Measurements from ENCODE around the gene TNKS1BP1.
A peak's percentile ranks its signal among the peaks of the same experiment; 100 is the strongest.
"Not testable (repeated sequence)": the region's sequence is repeated elsewhere in the genome, so short reads cannot be mapped to it uniquely, and the experiment has no call there.

TNKS1BP1 gene

DNA sequence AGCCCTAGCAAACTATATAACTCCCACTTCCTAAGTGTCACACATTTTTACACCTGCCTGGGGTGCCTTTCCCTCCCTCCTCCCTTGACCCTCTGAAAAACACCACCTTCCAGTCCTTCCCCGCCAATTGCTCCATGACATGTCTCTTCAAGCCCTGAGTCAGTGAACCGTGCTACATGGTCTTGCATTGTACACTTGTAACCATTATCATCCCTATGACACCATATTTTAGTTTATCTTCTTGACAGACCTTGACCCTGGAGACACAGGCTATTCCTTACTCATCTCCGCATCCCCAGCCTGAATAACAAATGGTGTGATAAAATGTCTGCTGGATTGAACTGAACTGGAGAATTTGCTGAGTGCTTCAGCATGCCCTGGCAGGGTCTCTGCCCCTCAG, 36.9 kb downstream of the TNKS1BP1 start:
- no peak for DNase-seq (ENCODE audit: low spot score)

DNA sequence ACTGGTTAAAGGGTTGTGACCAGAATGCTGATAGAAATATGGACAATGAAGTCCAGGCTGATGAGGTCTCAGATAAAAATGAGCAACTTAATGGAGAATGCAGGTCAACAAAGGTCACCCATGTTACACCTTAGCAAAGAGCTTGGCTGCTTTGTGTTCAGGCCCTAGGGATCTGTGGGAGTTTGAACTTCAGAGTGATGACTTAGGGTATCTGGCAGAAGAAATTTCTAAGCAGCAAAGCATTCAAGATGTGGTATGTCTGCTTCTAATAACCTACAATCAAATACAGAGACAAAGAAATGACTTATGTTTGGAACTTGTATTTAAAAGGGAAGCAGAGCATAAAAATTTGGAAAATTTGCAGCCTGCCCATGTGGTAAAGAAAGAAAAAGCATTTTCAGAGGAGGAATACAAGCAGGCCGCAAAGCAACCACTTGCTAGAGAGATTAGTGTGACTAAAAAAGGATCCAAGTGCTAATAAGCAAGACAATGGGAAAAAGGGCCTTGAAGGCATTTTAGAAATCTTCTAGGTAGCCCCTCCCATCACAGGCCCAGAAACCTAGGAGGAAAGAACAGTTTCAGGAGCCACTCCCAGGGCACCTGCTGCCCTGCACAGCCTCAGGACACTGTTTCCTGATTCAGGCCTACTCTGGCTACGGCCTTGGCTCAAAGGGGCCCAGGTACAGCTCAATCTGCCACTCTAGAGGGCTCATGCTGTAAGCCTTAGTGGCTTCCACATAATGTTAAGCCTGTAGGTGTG, 41.3 kb downstream of the TNKS1BP1 start:
- no peak for DNase-seq (ENCODE audit: low spot score)

DNA sequence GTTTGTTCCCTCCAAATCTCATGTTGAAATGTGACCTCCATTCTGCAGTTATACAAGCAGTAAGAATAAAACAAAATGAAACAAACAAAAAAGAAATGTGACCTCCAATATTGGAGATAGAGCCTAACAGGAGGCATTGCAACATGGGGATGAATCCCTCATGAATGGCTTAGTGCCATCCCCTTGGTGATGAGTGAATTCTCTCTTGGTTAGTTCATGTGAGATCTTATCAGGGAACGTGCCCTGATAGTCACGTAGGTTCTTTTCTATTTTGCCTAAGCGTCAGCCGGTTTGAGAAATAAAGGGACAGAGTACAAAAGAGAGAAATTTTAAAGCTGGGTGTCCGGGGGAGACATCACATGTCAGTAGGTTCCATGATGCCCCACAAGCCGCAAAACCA, 43.2 kb downstream of the TNKS1BP1 start:
- not testable (repeated sequence) for DNase-seq (ENCODE audit: low spot score)

DNA sequence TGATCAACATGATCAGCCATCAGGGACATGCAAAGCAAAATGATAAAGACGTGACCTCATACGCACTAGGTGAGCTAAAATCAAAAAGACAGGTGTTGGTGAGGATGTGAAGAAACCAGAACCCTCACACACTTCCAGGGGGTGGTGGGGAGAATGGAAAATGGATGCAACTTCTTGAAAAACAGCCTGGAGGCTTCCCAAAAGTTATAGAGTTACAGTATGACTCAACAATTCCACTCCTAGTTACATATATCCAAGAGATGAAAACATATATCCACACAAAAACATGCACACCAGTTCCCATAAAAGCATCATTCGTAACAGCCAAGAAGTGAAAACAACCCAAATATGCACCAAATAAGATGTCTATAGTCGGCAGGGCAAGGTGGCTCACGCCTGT, 45.6 kb downstream of the TNKS1BP1 start:
- no peak for DNase-seq (ENCODE audit: low spot score)

DNA sequence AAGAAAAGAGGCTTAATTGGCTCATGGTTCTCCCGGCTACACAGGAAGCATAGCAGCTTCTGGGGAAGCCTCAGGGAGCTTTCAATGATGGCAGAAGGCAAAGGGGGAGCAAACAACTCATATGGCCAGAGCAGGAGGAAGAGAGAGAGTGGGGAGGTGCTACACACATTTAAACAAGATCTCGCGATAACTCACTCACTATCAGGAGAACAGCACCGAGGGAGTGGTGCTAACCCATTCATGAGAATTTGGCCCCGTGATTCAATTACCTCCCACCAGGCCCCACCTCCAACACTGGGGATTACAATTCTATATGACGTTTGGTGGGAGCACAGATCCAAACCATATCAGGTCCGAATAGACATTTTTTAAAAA, 46.0 kb downstream of the TNKS1BP1 start:
- DNase-seq (ENCODE audit: low spot score), result no peak

DNA sequence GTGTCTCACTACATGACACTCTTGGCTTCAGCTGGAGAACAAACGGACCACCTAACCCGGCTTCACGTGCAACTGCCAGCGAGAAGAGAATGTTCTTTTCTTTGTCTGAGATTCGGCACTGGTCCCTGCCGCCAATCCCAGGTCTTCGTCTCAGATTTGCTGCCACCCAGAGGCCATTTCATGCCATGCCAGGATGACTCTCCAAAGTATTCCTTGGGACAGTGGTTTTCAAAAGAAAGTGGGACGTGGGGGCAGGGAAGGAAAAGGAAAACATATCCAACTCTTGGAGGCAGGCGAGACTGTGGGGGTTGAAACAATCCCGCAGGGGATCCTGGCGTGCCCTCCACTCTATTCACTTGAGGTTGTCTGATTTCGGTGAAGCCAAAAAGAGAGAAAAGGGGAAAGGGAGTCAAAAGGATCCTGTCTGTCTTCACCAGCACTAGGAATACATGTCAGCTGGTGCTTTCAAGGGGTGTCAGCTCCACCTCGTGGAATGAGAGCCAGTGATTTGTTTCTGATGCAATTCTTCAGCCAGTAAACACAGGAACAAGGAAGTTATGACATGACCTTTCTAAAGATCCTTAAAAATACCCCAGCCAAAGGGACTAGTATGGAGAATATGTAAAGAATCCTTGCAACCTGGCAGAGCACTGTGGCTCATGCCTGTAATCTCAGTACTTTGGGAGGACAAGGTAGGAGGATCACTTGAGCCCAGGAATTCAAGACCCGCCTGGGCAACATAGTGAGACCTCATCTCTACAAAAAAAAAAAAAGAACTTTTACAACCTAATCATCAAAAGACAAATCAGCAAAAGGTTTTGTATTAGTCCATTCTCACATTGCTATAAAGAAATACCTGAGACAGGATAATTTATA, 46.7 kb downstream of the TNKS1BP1 start:
- DNase-seq (ENCODE audit: low spot score), result peak; percentile 79

DNA sequence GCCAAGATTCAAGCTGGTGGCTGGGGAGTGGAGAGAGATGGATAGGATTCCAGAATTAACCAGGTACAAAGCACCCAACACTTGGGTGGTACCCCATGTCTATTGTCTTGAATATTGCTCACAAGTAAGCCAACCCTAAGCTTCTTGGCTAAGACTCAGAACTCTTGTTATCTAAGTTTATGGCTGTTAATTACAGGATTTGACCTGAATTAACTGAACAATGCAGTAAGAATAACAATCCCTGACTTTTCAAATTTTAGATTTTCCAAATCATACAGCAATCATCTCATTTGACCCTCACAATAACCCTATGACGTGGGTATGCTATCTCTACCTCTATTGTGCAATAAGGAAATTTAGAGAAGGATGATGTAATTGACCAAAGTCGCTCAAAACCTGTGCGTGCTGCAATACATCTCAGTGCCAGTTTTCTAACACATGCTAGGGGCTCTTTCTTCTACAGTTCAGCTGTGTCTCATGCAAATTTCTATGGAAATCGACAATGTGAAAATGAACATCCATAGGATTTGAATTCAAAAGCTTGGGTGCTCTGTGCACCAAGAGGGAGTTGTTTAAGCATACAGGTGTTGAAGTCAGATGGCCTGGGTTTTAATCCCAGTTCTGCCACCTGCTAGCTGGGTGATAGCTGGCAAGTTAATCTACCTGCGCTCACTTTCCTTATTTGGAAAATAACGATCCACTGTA, 47.6 kb downstream of the TNKS1BP1 start:
- DNase-seq (ENCODE audit: low spot score), result no peak

DNA sequence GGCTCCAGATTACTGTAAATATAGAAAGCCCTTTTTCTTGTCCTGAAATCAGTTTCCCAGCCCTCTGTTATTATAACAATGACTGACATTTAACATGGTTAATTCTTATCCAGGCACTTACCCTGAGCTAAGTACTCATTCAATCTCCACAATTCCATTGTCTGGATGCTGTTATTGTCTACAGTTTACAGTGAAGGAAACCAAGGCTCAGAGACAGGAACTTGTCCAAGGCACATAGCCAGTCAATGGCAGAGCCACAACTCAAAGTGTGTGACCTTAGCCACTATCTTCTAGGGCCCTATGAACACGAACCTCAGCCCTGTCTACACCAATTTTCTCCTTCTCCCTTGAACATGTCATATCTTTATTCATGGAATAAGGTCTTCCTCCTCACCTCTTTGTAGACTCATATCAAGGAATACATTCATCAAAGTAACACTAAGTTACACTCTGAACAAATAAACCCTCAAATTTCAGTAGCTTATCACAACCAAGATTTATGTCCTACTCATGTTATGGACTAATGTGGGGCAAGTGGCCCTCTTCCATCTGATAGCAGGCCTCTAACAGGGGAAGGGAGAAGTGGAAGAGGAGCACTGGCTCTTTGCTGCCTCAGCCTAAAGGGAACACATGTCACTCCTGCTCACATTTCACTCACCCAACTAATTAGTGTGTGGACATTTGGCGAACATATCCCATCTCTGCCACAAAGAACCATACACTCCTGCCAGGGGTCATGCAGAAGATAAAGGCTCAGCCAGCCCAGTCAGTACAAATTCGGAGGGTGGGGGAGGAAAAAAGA, 48.4 kb downstream of the TNKS1BP1 start:
- DNase-seq (ENCODE audit: low spot score), result no peak

DNA sequence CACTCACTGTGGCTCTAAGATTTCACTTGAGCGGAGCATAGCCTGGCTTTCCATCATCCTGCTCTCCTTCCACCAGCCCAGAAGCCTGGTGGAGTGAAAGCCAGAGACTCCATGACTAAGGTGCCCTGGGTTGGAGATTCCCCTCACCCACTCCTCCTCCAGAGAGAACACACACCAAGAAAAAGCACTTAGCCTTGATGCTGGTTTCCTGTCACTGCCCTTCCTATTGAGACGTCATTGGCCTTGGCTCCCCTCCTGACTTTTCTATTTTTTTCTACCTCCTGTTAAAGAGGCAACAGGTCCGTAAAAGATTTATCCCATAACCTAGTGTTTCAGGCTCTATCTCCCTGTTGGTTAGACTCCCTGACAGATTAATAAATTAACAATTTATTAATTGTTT, 49.2 kb downstream of the TNKS1BP1 start:
- no peak for DNase-seq (ENCODE audit: low spot score)

DNA sequence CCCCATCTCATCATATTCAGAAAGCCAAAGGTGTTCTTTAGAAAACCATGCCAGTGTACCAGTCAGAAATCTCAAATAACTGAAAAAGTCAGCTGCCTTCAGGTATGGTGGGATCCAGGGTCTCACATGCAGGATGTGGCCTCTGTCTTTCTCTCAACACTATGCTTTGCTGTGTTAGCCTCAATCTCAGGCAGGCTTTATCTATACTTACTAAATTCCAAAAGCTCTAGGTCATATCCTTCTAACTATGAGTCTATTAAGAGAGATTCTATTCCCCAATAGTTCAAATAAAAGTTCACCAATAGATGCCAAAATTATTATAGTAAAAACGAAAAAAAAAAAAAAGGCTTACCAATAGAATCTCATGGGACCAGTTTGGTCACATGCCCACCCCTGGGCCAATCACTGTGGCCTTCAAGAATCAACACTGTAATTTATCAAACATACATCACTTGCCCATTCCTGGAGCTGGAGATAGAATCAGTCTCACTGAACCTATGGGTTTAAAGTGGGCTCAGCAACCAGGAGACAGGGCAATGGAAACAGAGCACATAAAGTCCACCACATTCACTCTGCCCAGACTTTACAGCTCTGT, 49.8 kb downstream of the TNKS1BP1 start:
- DNase-seq (ENCODE audit: low spot score), result no peak

DNA sequence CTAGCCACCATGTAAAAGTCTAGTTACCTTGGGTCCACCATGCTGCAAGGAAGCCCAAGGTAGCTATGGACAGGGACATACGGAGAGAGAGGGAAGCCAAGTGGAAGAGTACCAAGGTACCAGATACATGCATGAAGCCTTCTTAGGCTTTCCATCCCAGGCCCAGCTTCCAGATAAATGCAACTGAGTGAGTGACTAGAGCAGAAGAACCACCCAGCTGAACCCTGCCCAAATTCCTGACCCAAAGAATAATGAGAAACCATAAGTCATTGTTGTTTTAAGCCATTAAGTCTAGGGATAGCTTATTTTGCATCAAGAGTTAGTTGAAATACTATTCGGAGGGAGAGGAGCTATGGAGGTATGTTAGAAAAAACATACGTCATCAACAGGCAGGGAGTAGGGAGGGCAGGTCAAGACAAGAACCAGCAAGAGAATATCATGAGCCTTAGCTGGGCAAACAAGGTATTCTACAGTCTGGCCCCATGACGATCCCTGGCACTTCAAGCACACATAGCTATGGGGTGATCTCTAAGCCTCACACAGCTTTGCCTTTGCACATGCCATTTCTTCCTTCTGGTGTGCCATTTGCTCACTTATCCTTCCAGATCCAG, 51.2 kb downstream of the TNKS1BP1 start:
- no peak for DNase-seq (ENCODE audit: low spot score)

DNA sequence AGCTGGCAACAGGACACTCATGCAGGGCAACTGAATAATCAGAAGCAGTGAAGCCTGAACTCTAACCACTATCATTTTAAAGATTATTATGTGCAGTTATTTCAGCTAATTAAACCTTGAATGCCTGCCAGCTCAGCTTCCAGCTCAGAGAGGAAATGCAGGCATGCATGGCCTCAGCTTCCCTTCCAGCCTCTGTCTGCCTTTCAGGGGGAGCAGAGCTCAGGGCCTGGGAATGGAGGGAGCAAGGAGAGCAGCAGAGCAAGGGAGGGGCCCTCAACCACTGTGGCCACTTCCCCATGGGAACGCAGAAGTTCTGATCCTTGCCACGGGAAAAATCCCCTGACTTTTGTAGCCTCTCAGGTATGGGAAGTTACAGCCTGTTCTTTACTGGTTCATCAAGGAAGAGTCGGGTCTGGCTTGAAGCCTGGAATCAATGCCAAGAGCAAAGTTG, 55.2 kb downstream of the TNKS1BP1 start:
- peak; percentile 91 for DNase-seq (ENCODE audit: low spot score)

DNA sequence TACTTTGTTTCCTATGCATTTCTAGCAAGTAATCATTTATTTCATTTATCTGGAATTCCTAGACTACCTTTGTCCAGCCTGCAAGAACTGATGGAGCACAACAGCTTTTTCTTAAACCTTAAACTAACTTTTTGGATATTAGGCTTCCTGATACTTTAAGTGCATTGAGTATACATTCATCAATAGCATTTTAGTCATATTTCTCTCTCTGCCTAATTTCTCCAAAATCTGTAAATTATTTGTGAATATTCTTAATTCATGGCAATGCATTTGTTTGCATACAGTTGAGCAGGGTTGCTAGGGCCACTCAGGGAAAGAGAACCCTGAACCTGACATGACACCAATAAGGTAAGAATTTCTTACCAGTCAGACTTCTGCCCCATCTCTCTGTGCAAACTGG, 58.6 kb downstream of the TNKS1BP1 start:
- DNase-seq (ENCODE audit: low spot score), result no peak

DNA sequence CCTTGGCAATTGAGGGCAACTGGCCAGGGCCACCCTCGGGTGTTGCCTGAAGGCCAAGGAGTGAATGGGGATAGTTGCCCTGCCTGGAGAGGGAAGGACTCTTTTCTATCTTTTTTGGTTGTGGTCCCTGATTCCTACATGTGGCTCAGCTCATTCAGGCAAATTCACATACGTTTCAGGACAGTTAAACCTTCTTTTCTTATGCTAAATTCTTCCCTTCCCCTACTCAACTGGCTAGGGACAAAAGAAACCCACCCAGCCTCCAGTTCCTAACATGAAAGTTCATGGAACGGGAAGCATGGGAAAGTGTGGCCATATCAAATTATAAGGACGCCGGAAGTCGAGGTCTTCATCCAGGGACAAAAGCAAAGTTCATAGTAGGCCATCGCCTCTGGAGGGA, 61.4 kb downstream of the TNKS1BP1 start:
- no peak for DNase-seq (ENCODE audit: low spot score)

DNA sequence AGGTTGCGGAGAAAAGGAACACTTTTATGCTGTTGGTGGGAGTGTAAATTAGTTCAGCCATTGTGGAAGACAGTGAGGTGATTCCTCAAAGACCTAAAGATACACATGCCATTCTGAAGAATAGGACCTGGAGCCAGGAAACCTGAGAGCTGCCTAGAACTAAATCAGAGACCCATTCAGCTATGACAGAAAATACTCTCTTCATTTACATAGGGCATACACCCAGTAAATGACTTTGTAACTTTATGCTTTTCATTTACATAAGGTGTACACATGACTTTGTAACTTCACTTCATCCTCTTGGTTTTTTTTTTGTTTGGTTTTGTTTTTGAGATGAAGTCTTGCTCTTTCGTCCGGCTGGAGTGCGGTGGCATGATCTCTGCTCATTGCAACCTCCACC, 62.6 kb downstream of the TNKS1BP1 start:
- no peak for DNase-seq (ENCODE audit: low spot score)

DNA sequence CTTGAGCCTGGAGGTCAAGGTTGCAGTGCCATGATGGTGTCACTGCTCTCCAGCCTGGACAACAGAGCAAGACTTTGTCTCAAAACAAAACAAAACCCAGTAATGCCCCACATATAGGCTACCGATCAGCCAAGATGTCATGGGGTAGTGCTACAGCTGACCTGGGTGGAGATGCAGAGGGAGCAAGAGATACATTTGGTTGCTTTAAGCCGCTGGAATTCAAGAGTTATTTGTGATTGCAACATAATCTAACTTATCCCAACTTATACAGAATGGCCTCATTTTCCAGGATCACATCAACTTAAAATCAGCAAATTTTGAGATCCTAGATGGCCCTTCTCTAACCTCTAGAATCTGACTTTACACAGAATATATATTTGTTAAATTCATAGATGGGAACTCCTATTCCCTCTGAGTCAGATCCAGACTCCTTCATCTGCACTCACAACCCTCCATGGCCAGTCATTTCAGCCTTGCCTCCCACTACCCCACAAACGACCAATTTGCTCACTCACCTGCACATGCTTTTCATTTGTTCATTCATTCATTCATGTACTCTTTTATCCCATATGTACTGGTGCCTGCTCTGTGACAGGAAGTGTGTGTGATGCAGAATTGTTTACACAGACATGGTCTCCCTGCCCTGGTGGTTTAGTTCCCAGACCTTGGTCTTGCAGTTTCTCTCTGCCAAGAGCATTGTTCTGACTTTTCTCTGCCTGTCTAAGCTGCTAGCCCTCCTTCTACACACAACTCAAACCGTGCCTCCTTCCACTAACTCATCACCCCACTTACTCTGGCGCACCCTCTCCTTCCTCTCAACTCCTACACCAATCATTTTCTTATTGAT, 63.6 kb downstream of the TNKS1BP1 start:
- no peak for DNase-seq (ENCODE audit: low spot score)

DNA sequence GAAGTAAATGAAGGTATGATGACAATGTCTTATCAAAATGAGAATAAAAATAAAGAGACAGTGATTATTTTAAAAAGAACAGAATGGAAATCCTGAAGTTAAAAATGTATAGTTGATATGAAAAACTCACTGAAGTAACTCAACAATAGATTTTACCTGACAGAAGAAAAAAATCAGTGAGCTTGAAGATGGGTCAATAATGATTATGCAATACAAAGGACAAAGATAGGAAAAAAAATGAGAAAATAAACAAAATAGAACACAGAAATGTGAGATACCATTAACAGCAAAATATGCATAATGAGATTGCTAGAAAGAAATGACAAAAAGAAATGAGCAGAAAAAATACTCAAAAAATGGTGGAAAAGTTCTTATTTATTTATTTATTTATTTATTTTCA, 68.6 kb downstream of the TNKS1BP1 start:
- DNase-seq (ENCODE audit: low spot score), result no peak

DNA sequence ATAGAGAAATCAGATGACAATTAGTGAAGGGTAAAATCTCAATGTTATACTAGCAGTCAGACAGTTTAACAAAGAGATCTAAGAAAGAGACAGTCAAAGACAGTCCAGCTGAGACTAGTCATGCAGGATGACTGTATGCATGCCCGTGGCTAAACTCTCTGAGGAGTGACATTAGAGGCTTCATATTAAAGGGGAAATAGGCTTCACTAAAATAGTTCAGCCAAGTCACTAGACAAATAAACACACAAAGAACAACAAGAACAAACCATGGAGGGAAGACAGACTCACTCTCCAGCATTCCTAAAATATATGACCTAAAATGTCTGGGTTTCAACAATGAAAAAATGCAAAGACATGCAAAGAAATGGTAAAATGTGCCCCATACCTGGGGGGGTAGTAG, 69.1 kb downstream of the TNKS1BP1 start:
- peak; percentile 54 for DNase-seq (ENCODE audit: low spot score)

DNA sequence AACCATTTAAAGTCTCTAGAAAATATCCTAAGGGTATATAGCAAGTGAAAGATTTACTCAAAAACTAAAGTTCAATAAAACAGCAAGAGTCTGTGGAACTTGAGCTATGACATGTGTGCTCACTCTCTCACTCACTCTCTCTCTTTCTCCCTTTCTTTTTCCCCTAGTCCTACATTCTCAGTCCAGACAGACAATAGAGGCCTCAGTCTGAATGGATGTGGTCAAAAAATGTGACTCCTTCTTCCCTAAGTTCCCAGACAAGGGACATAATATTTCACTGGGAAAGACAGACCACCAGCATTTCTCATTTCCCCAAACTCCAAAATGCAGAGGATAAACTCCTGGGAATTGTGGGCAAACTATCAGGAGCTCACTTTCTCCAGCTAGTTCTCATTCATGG, 70.1 kb downstream of the TNKS1BP1 start:
- DNase-seq (ENCODE audit: low spot score), result no peak

DNA sequence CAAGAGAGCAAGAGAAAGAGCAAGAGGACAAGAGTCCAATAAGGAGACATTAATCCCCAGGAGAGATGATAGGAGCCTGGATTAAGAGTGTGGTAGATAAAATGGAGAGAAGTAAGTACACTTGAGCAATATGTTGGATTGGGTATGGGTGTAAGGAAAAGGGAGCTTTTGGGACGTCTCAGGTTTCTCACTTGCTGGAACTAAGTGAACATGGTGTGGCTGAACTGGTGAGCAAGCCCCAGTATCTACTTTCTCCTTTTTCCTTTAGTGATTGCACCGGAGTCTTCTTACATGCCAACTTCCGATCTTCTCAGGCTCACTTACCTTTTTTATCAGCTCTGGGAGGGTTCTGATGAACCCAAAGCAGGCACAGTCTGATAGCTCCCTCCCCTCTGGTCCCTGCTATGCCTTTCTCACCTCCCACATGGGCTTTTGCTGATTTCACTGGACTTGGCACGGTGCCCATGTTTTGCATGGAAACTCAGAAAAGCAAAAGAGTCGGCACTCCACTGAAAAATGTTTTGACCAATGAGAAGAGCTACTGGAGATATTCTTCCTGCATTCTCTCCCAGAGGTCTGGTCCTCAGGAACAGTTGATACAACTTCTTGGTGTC, 73.2 kb downstream of the TNKS1BP1 start:
- peak; percentile 26 for DNase-seq (ENCODE audit: low spot score)
